Endothelial cell of hepatic sinusoid (primary cell): ENCODE data around the gene AKAP13.

Experiments used
- in situ Hi-C: cut with HindIII; loops from 2 replicates; pipeline ENCODE4 v1.10.0; 2017; ENCODE audit warnings: low sequenced_read_pairs

AKAP13 gene

DNA sequence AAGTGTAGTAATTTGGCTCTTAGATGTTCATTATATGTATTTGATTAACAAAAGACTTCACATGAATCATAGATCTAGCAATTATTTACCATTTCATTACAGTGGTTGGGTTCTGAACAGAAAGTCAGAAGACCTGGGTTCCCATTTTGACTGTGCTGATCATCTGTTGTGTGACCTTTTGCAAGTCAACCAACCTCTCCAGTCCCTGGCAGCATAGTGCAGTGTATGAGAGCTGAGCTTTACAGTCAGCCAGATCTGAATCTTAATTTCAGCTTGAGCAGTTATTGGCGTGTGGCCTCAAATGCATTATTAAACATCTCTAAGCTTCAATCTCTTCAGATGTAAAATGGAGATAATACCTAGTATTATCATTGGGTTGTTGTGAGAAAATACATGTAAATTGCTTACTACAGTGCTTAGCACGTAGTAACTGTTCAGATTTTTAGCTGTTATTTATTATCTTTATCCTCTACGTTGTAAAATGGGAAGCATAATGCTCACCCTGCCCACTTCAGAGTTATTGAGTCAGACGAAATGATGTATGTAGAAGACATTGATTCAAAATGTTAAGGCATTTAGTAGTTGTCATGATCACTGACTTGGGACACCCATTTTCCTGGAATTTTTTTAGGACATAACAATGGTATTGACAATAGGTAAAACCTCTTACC lies 310.3 kb downstream of the AKAP13 start:
- in situ Hi-C loops, result no loop called here

DNA sequence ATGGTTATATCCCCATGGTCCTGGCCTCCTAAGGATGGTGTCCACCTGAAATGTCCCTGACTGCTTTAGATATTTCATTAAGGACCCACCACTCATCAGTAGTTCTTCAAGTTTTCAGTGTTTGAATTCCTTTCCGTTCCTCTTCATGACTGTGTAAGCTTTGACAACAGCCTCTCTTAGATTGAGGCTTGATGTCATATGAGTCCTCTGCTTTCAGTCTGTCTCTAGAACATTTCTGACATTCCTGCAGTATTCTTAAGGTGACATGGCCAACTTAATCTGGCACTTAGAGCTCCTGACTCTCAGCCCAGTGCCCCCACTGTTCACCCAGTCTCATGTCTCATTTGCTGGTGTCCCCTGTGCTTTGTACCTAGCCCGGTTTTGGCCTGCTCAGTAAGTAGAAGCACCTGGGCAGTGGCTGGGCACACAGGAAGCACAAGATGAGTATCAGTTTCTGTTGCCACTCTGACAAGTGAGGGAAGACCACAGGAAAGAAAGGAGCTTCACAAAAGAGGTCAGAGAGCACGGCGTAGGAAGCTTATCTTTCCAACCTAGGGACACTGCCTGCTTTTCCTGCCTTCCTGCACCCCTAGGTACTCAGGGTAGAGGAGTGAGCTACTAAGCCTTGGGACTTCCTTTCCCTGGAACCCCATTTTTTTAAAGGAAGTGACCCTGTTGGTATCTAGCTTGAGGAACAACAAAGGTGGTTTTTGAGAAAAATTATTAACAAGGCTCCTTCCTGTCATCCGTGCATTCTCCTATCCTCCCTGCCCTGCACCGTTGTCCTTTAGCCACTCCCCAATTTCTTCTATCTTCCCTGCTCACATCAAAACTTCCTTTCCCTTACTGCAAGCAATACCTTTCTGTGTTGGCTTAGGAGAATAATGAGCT lies 311.2 kb downstream of the AKAP13 start:
- in situ Hi-C loops, result no loop called here

DNA sequence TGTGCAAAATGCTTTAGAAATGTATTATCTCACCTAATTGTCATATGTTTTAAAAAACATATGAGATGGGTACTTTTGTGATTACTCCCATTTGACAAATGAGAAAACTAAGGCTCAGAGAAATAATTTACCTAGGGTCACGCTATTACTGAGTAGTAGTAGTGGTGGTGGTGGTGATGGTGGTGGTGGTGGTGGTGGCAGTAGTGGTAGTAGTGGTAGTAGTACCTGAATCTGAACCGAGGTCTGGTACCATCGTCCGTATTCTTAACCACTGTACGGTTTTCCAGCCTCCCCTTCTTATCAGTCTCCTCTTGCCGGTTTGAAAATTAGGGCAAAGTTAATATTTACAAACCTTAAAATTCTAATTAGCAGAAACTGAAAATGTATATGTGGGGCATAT lies 311.9 kb downstream of the AKAP13 start:
- in situ Hi-C loops, result no loop called here

DNA sequence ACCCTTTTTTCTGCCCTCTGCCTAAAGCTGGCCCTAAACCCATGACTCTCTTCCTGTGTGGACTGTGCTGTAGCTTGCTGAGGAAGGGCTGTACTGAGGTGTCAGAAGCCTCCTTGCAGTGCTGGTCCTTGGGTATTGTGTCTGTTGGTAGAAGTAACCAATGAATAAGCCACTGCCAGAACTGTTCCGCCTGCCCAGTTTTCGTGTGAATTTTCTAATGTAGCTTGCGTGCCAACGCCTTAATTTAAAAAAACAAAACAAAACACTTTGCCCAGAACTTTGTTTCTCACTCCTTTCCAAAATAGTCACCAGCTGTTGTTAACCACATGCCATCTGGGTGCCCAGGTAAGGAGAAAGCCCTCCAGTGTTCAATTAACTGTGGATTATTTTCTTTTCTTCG lies 312.5 kb downstream of the AKAP13 start:
- in situ Hi-C loops, result no loop called here

DNA sequence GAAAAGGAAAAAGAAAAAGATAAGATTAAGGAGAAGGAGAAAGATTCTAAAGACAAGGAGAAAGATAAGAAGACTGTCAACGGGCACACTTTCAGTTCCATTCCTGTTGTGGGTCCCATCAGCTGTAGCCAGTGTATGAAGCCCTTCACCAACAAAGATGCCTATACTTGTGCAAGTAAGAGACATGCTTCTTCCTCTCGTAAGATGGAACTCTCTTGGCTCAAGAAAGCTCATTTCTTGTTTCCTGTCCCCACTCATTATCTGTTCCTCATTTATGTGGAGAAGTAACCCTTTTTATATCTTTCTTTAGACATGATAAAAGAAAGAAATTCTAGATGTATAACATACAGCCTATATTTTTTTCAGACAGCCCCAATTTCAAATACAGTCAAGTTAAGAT lies 312.9 kb downstream of the AKAP13 start:
- in situ Hi-C loops, result no loop called here

DNA sequence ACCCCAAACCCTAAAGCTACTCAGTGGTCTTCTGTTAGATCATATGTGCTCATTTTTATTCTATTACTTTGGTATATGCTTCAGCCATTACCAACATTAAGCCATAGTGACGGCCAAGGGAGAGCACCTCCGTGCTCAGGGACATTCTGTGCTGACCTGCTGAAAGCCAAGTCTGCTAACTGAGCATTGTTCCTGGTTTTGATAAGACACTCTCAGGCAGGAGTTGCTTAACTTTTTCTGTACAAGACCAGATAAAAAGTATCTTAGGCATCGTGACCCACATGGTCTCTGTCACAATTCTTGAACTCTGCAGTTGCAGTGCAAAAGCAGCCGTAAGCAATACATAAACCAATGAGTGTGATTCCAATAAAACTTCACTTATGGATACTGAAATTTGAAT lies 313.7 kb downstream of the AKAP13 start:
- in situ Hi-C loops, result no loop called here

DNA sequence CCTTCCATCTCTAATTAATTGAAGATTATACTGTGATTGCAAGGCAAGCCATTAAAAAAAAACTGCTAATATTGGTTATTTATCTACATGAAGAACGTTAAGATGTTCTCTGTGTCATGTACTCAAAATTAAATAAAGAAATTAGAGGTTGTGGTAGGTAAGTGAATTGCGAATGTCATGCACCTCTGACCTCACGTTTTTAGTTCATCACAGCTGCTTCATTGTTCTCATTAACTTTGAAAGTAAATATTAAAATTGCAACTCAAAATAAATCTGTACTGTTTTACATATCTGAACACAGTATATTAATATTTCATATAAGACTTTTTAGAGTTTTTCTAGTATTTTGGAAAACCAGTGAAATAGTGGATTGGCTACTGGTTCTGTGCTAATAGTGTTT lies 320.4 kb downstream of the AKAP13 start:
- in situ Hi-C loops, result no loop called here

DNA sequence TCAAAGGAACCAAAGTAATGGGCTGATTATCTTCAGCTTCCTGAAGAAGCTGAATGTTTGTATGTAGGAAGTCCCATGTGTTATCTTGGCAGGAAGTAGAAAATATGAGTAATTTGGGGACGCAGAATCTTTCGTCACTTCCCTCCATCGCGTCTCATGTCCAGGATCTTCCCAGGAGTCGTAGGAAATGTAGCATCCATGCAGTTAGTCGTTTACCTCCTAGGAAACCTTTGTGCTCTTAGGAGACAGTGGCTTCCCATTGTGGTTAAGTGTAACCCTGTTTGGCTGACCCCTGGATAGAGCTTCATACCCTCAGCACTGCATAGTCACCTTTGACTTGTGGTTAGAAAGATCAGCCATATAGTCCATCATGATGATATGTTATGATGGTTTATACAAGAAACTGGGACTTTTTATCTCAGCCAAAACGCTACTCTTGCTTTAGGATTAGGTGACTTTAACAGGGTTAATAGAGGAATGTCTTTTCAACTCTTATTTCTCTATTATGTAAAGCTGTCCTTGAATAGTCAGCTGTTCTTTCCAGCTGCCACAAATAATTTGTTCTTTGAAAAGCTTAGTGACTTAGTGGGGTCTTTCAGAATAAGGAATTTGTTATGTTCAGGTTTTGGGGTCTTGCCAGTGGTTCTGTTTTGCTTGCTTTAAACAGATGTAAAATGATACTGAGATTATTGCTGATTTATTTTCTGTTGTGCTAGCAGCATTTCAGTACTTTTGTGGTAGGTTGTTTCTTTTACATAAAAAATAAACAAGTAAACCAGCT lies 322.1 kb downstream of the AKAP13 start:
- in situ Hi-C loops, result no loop called here

DNA sequence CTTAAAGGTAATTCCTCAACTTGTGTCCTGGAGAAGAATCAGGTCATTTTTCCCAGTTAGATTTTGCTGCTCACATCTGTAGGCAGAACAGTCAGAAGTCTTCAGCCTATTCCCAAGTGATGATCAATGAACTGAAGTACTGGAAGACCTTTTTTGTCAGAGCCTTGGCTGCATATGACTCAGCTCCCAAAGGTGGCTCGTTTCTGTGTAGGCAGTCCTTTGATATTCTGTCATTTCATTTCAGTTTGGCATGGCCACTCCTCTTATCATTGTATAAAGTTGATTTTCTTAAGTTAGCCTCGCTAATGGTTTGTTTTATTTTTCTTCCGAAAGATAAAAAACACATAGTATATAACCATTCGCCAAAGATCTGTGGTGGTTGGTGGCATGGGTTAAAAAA lies 323.7 kb downstream of the AKAP13 start:
- in situ Hi-C loops, result no loop called here

DNA sequence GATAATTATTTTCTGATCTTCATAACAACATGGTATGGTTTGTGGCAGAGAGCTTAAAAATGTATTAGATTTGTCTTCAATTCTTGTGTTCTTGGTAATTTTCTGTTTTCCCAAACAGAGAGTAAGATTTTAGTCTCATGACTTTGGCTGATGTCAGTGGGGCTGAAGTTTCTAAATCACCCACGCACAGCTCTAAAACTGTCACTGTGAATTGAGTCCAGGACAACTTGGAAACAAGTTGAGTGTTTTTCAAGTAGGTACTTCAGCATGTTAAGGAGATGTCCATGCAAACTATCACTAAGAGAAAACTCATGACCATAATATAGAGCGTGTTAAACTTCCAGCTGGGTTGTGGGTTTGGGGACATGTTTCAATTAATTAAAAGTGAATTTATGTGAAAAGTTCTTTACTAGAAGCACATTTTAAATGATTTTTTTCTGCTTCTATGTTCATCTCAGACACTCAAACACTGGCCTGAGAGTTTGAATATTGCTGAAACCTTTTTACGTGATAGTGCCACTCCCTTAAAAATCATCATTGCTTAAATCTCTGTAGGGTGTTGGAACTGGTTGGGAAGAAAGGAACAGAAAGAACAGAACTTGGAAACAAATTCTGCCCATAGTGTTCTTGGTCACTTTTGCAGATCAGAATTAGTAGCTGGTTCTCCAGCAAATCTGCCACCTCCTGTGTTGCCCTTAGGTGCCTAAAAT lies 324.5 kb downstream of the AKAP13 start:
- in situ Hi-C loops, result no loop called here

DNA sequence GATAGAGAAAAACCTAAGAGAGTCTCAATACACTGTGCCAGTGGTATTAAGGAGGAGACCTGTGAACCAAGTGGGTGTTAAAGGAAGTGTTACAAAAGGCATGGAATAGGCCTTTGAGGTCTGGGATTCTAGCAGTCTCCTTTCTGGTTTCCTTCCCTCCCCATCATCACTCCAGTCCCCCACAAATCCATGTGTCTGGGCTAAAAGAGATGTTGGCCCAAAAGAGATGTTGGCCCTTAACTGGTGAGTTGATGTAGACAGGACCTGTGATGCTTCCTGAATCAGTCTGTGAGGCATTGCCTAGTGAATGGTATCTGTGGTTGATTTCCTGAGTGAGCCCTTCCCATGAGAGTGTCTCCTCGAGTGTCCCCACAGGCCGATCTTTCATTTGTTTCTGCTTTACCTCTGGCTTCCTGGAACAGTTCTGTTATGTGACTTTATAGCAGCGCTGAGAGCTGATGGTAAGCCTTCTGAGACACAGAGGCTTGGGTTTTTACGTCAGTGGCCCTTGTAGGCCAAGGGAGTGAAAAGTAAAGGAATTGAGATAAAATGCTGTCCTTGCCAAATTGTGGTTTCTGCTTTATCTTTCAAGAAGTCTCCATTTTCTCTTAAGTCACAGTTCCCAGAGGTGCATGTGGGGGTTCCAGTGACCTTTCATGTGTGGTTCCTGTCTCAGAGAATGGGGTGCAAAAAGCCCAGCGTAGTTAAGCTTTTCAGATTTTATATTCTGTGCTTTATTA lies 326.5 kb downstream of the AKAP13 start:
- in situ Hi-C loops, result no loop called here

DNA sequence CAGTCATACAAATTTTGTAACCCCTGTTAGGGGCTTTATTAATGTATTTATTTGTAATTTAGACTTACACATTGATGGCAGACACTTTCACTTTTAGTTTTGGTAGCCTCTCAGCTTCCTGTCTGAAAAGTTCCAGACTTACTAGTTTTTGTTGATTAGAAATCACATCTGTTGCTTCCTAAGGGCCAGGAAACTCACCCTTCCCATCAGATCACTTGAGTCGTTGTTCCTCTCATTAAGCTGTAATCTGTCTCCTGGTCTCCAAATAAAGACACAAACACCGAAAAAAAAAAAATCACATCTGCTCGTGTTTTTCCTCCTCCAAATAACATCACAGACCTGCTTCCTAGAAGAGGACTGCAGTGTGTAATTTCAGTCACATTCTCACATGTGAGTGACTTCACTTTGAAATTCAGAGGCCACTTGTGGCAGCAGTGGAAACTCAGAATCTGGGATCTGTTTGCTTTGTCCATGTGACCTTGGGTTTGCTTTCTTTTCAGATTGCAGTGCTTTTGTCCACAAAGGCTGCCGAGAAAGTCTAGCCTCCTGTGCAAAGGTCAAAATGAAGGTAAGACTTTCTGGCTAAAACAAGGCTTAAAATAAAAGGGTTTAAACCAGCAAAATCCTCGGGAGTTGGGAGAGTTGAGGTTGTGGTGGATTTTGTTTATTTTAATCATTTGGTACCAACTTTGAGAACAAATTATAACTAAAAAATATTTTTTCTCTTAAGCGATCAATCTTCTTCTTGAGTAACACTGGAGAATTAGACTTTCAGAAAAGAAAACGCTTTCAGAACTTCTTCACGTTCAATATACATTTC lies 327.3 kb downstream of the AKAP13 start:
- in situ Hi-C loops, result no loop called here

DNA sequence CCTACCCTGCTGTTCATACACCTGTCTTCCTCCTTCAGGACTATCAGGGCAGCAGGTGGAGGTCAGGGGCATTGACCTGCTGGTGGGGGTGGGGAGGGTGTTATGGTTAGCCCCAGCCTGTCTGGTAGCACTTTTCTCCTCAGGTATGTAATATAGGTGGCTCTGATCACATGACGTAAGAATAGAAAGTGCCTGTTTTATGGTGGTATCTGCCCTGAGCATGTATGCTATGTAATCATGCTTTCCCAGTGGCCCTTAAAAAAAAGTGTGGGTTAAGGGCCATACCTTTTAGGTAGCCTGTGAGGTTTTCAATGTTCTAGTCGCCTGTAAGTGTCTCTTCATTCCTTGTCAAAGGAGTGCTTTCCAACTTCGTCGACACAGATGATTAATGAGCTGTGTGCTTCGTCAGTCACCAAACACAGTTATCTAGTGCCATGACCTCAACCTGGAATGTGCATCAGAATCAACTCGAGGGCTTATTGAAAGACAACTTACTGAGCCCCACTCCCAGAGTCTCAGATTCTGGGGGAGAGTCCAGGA lies 328.1 kb downstream of the AKAP13 start:
- in situ Hi-C loops, result no loop called here

DNA sequence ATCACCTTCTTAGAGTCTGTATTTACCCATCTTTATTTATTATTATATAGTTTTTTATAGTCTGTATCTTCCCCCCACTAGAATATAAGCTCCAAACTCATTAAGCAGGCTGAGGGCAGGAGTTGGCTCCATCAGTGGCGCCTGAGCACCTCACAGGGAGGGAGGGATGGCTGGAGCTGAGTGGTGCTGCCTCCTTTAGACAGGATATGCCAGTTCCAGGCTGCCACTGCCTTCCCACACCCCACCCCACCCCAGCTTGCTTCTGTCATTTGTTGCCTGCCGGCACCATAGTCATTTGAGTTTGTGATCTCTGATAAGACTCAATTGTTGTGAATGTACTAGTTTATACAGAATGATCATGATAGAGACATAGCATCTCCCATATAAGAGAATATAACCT lies 328.8 kb downstream of the AKAP13 start:
- in situ Hi-C loops, result no loop called here

DNA sequence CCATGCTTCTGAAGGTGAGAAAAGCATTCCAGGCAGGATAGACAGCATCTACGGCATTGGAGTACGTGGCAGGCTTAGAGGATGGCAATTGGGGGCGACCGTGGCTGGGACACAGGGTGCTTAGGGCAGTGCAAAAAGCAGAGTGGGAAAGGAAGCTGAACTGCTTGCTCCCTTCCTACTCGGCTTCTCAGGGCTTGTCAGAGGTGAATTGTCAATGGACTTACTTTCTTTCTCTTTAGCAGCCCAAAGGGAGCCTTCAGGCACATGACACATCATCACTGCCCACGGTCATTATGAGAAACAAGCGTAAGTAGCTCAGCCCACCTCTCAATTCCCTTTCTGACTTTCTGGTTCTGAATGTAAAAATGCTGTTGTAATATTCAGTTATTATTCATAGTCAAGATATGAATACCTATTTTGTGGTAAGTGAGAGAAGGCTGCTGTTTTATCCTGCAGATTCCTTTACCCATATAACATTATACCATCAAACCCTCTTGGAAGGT lies 330.0 kb downstream of the AKAP13 start:
- in situ Hi-C loops, result no loop called here

DNA sequence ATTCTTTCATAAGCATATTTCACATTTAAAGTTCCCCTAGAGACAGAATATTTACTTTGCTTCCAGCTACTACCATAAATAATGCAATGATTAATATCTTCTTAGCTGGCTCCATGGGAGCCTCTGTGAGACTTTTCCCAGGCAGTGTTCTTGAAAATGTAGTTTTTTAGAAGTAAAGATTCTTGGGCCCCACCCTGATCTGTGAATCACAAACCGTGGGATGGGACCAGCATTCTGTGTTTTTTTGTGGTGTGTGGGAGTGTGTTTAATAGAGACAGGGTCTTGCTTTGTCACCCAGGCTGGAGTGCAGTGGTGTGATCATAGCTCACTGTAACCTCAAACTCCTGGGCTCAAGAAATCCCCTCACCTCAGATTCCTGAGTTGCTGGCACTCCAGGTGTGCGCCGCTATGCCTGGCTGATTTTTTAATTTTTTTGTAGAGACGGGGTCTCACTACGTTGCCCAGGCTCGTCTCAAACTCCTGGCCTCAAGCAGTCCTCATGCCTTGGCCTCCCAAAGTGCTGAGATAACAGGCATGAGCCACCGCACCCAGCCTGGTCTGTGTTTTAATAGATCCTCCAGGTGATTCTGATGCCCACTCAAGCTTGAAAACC lies 331.3 kb downstream of the AKAP13 start:
- in situ Hi-C loops, result no loop called here

DNA sequence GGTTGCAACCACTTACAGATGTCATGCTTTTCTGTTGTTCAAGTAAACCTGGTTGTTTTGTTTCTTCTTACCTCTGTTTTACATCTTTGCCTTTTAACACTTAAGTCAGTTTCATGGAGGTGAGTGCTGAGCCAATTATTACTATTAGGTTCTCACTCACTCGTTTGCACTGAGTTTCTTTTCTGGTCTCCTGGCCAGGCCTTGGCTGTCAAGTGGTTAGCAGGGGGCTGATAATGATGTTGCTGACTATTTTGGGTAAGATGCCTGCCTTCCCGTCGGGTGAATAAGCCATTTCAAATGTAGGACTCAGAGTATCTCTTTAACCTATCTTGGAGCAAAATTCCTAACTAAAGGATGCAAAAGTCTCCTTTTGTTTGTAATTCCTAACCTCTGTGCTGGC lies 335.9 kb downstream of the AKAP13 start:
- in situ Hi-C loops, result no loop called here

DNA sequence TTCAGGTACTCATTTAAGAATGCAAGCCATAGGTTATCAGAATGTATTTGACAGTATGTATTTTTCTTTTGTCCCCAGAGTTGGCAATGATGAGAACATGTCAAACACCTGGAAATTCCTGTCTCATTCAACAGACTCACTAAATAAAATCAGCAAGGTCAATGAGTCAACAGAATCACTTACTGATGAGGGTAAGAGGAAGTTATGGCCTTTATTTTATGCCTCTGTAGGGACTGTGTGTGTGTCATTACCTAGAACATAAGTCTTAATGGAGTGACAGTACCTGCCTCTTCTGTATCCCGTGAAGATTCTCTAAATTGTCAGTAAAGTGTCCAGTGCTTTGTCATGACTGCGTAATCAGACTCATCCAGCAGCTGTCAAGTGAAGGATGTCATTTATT lies 336.8 kb downstream of the AKAP13 start:
- in situ Hi-C loops, result no loop called here
